Gastroesophageal sphincter (tissue), 4 donors: ENCODE measurements around the gene SSBP3. TPM values are rescaled to one million over a fixed set of nuclear protein-coding genes. Genes with fewer than 3 reads are reported as not detected.

Source experiments
- ATAC-seq: fragments of 150-250 bp; one replicate; pipeline ENCODE4 v1.9.1; 2016; ENCODE audit warnings: mild to moderate bottlenecking, moderate library complexity
- H3K27ac ChIP-seq, 4 donors: fragments of 200-600 bp; sonication (generic) in 3 of 4; 1 replicate in 3 of 4; 2 replicates in 1 of 4; pipeline ENCODE4 v1.5.1; 2016 to 2019
- H3K27me3 ChIP-seq: fragments of 200-600 bp; sonication (generic); one replicate; pipeline ENCODE4 v1.5.1; 2019
- H3K36me3 ChIP-seq, 2 donors: fragments of 200-600 bp; sonication (generic); one replicate each; pipeline ENCODE4 v1.5.1; 2019; ENCODE audit warnings: control low read depth in 1 of 2
- H3K4me1 ChIP-seq, 3 donors: fragments of 200-600 bp; sonication (generic); 1 replicate in 2 of 3; 2 replicates in 1 of 3; pipeline ENCODE4 v1.5.1; 2016 to 2019; ENCODE audit warnings: control low read depth in 2 of 3
- H3K4me3 ChIP-seq, 2 donors: fragments of 200-600 bp; sonication (generic); one replicate each; pipeline ENCODE4 v1.5.1; 2019; ENCODE audit warnings: mild to moderate bottlenecking in 1 of 2, moderate library complexity in 1 of 2
- H3K9me3 ChIP-seq, 3 donors: fragments of 200-600 bp; sonication (generic); one replicate each; pipeline ENCODE4 v1.5.1; 2017 to 2019; ENCODE audit warnings: control low read depth in 2 of 3
- EP300 ChIP-seq: sonication (generic); formaldehyde crosslinking; IDR thresholded peaks from one replicate; pipeline ENCODE4 v1.6.1; 2017; ENCODE audit warnings: antibody characterized with exemption, mild to moderate bottlenecking
- POLR2A ChIP-seq, 2 donors: fragments of 450-650 bp; IDR thresholded peaks; one replicate each; pipeline ENCODE4 v1.6.1; 2017; ENCODE audit warnings: antibody characterized with exemption in 2 of 2, mild to moderate bottlenecking in 2 of 2, moderate library complexity in 1 of 2
- POLR2AphosphoS5 ChIP-seq: sonication (generic); formaldehyde crosslinking; IDR thresholded peaks from one replicate; pipeline ENCODE4 v1.6.1; 2017; ENCODE audit warnings: antibody characterized with exemption
- WGBS, 2 donors: methylation state at CpG; one replicate each; pipeline ENCODE4 v1.1.5; 2018; ENCODE audit warnings: low coverage in 1 of 2; 5-methylcytosine and 5-hydroxymethylcytosine counted together
- total RNA-seq, 4 donors: library from RNA; depleted of rRNA; stranded (reverse); fragments of >200 nt; gene quantifications; one replicate each; pipeline ENCODE4 v1.1.0, GENCODE V29; 2016
- TF ChIP-seq, protein P1 (sequence below), 4 experiments: fragments of 200-600 bp in 2 of 4; fragments of 450-650 bp in 2 of 4; sonication (generic) in 1 of 4; IDR thresholded peaks; one replicate each; pipeline ENCODE4 v1.5.1; 2017 to 2019; ENCODE audit warnings: antibody characterized with exemption in 4 of 4, mild to moderate bottlenecking in 2 of 4, moderate library complexity in 2 of 4

Gene SSBP3
- total RNA-seq, 4 donors from 2014 or later: 40.8 to 46.7 (median 45.5) TPM

GRCh38 chr1:54240741-54241335 is 165.4 kb downstream of the SSBP3 start:
- no peaks in the 10 kb centered on the region for H3K9me3 ChIP-seq
- H3K27ac ChIP-seq: no peak overlapping the region
- ATAC-seq: no peak
- WGBS, 2 donors: 100% methylated on average over 1 of the region's 12 CpGs; no CpG with 5 or more reads in 1 of the 2 donors
- peaks cover 0 to 95% of the 10 kb centered on the region in 2 donors for H3K36me3 ChIP-seq
- no peak for TF ChIP-seq POLR2AphosphoS5
- TF ChIP-seq, protein P1, sequence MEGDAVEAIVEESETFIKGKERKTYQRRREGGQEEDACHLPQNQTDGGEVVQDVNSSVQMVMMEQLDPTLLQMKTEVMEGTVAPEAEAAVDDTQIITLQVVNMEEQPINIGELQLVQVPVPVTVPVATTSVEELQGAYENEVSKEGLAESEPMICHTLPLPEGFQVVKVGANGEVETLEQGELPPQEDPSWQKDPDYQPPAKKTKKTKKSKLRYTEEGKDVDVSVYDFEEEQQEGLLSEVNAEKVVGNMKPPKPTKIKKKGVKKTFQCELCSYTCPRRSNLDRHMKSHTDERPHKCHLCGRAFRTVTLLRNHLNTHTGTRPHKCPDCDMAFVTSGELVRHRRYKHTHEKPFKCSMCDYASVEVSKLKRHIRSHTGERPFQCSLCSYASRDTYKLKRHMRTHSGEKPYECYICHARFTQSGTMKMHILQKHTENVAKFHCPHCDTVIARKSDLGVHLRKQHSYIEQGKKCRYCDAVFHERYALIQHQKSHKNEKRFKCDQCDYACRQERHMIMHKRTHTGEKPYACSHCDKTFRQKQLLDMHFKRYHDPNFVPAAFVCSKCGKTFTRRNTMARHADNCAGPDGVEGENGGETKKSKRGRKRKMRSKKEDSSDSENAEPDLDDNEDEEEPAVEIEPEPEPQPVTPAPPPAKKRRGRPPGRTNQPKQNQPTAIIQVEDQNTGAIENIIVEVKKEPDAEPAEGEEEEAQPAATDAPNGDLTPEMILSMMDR (IDR thresholded peaks at IDR 0.05): no peak
- no peak overlapping the region for H3K4me3 ChIP-seq
- H3K27me3 ChIP-seq: no peaks in the 10 kb centered on the region
- peaks cover 0 to 22% (median 0%) of the 10 kb centered on the region in 3 donors for H3K4me1 ChIP-seq

DNA sequence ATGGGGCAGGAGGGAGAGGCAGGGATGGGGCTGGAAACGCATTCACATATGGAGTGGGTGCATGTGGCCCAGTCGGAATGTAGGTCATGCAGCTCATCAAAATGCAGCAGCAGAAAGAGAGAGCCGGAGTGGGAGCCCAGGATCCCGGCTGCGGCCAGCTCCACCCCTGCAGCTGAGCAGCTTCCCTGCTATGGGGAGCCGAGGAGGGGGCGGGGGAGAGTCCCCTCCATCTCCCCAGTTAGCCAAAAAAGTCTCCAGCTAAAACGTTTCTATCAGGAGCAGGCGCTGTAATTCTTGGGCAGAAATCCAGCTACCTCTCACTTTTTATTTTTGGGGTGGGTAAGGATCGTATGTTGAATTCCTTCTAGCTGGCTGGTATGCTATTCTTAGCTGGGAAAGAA is 166.6 kb downstream of the SSBP3 start:
- peaks cover 0 to 89% of the 10 kb centered on the region in 2 donors for H3K36me3 ChIP-seq
- 33 to 70% methylated on average over 2 to 3 of the region's 10 CpGs for WGBS, 2 donors
- H3K27ac ChIP-seq: peak overlapping the region in 1 of 4 donors; percentile 35
- peaks cover 0 to 11% (median 0%) of the 10 kb centered on the region in 3 donors for H3K4me1 ChIP-seq
- peak; percentile 29 for ATAC-seq
- H3K27me3 ChIP-seq: no peaks in the 10 kb centered on the region
- TF ChIP-seq POLR2AphosphoS5: no peak
- TF ChIP-seq, protein P1 (IDR thresholded peaks at IDR 0.05): no peak
- no peak for TF ChIP-seq EP300
- no peak for TF ChIP-seq POLR2A (IDR thresholded peaks at IDR 0.05)
- H3K4me3 ChIP-seq: no peak overlapping the region
- H3K9me3 ChIP-seq: no peaks in the 10 kb centered on the region

DNA sequence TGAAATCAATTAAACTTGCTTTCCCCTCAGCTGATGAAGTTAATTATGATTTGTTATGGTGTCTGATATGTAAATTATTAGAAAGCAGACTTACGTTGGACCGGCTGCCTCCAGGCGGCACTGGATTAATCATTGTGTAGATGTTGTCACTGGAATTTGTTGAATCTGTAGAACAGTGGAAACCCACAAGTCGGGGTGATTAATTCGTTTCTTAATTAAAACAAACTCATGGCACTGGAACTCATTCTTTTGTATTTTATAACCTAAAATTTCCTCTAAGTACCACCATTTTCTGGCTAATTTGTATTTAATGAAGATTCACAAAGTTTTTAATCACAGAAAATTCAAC is 167.2 kb downstream of the SSBP3 start:
- ATAC-seq: no peak
- Histone ChIP-seq H3K27me3 (no peaks in the 10 kb centered on the region), H3K4me1 (peaks cover 0 to 11% (median 0%) of the 10 kb centered on the region in 3 donors), H3K4me3 (no peak overlapping the region), H3K9me3 (no peaks in the 10 kb centered on the region), H3K36me3 (peaks cover 0 to 83% of the 10 kb centered on the region in 2 donors), H3K27ac (peak overlapping the region in 1 of 4 donors; percentile 35)
- WGBS, 2 donors: 57 to 61% methylated on average over 5 of the region's 5 CpGs
- TF ChIP-seq POLR2A (IDR thresholded peaks at IDR 0.05) (no peak), POLR2AphosphoS5 (no peak), EP300 (no peak)
- TF ChIP-seq, protein P1 (IDR thresholded peaks at IDR 0.05): no peak

DNA sequence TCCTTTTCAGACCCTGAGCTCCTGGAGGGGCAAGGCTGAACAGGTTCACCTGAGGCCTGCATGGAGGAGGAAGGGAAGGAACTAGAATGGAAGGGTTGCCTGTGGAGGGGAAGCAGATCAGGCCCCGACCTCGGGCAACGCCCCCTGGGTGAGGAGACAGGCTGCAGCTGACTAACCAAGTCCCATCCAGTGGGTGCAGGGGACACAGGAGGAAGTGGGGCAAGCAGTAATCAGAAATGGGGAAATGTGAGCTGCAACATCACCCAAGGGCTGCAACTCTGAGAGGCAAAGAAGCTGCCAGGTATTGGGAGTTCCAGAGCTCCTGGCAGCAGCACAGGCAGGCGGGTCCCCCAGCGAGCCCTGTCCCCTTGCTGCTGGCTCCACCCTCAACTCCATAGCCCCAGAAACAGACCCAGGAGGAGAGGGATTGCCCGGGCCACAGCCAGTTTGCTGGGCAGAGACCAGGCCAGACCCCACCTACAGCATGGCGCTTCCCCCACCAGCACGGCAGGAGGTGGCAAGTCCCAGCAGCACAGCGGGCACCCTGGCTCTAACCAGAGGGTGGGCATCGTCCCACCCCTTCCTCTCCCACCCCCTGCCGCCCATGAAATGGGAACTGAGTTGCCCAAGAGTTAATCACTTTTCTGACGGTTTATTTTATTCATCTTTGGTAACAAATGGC is 167.7 kb downstream of the SSBP3 start:
- H3K4me1 ChIP-seq: peaks cover 0 to 11% (median 0%) of the 10 kb centered on the region in 3 donors

More for the DNA sequence above, 167.7 kb downstream of the SSBP3 start:
- Histone ChIP-seq H3K9me3 (no peaks in the 10 kb centered on the region), H3K27ac (no peak overlapping the region), H3K4me3 (no peak overlapping the region), H3K36me3 (peaks cover 0 to 78% of the 10 kb centered on the region in 2 donors), H3K27me3 (no peaks in the 10 kb centered on the region)
- WGBS, 2 donors: 84 to 100% methylated on average over 1 to 7 of the region's 12 CpGs
- no peak for TF ChIP-seq EP300
- no peak for TF ChIP-seq POLR2AphosphoS5
- TF ChIP-seq POLR2A (IDR thresholded peaks at IDR 0.05): no peak
- TF ChIP-seq, protein P1 (IDR thresholded peaks at IDR 0.05): no peak
- no peak for ATAC-seq
